ENCODE measurements around the gene LRRC18. TPM values are rescaled to one million over a fixed set of nuclear protein-coding genes. Genes with fewer than 3 reads are reported as not detected.

LRRC18 gene
- total and polyA plus RNA-seq, 2 of the 13 experiments (the other 11 are each of a cell fraction or from before 2014, with no cell fraction given): not detected

DNA sequence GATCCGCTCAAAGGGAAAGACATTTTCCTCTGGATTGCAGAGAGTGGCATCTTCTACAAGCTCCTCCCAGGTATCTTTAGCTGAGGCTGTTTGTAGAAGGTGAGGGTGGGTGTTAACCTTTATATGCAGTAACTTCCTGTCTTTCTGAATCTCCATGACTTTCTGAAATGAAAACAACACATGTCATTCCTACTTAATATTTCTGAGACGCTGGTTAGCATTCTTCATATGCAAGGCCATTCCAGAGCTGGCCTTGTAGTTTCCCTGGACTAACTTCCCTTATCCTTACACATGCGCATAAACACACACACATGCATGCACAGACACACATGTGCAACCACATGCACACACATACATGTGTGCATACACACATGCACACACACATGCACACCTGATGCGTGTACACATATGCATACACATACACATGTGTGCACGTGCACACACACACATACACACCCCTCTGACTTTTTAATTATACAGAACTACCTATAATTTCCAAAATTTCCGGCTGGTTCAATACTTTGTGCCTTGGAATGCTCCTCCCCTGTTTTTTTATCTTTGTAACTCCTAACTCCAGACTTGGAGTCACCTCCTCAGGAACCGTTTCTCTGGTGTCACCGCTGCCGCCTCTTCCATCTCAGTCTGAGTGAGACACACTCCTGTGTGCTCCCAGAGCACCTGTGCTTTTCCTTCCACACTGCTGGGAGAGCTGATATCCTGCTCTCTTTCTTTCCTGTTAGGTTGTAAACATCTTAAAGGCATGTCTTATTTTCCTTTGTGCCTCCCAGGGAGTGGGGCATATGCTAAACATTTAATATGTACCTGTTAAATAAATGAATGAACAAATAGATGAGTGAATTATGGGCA, 55.2 kb downstream of the LRRC18 start:
- H3K9ac ChIP-seq (ENCODE audit: insufficient read depth, low read depth, low read length): no peak overlapping the region
- CTCF ChIA-PET (ENCODE audit: low intra/inter-chr PET ratio, low total read pairs): no interaction called here
- BruUV-seq (replicated peaks): no TSS peak
- FAIRE-seq: no peak
- POLR2A ChIA-PET: no interaction called here
- no peak overlapping the region for H2AFZ ChIP-seq (ENCODE audit: low read length)
- intact Hi-C loops (cut with micrococcal nuclease; ENCODE audit: unreplicated experiment): no loop called here
- no peak overlapping the region for H3K27ac ChIP-seq (ENCODE audit: extremely low read length, insufficient read depth, low read length)
- TF ChIP-seq, protein P1, sequence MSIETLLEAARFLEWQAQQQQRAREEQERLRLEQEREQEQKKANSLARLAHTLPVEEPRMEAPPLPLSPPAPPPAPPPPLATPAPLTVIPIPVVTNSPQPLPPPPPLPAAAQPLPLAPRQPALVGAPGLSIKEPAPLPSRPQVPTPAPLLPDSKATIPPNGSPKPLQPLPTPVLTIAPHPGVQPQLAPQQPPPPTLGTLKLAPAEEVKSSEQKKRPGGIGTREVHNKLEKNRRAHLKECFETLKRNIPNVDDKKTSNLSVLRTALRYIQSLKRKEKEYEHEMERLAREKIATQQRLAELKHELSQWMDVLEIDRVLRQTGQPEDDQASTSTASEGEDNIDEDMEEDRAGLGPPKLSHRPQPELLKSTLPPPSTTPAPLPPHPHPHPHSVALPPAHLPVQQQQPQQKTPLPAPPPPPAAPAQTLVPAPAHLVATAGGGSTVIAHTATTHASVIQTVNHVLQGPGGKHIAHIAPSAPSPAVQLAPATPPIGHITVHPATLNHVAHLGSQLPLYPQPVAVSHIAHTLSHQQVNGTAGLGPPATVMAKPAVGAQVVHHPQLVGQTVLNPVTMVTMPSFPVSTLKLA (IDR thresholded peaks at IDR 0.05): peak; percentile 97
- TF ChIP-seq ZNF546 (CRISPR knock-in tag; conservative IDR thresholded peaks at IDR 0.05): no peak
- no peaks in the 10 kb centered on the region for H3K36me3 ChIP-seq (replicated peaks in 1 of 2; ENCODE audit: control insufficient read depth in 1 of 2, insufficient read depth in 2 of 2, low read length in 2 of 2)
- H3K27me3 ChIP-seq (ENCODE audit: control insufficient read depth in 1 of 2, insufficient read depth in 2 of 2, low read length in 2 of 2): no peaks in the 10 kb centered on the region; a peak in 1 of 5 replicates
- H3K4me1 ChIP-seq (ENCODE audit: insufficient read depth, low read length): no peaks in the 10 kb centered on the region
- WGBS (ENCODE audit: low lambda C conversion rate): 13% methylated on average over 9 of the region's 9 CpGs
- no peaks in the 10 kb centered on the region for H3K79me2 ChIP-seq (ENCODE audit: insufficient read depth, low read length)
- in situ Hi-C loops (cut with HindIII; ENCODE audit: extremely low pct_ligation_motif_present, low pct_unique_long_range_greater_than_20kb): loop anchor here (10.0 kb wide), 1 partner anchor 280 kb away; no protein-coding TSS in a partner anchor
- DNase-seq (ENCODE audit: low spot score): no peak
- H3K4me3 ChIP-seq (replicated peaks in 1 of 3; ENCODE audit: insufficient read depth in 1 of 3, low read depth in 2 of 3, low read length in 3 of 3): no peak overlapping the region
- no peak for ATAC-seq
- H3K4me2 ChIP-seq (ENCODE audit: low read depth, low read length): no peak overlapping the region
- no peaks in the 10 kb centered on the region for H4K20me1 ChIP-seq (ENCODE audit: insufficient read depth, low read length)
- no peaks in the 10 kb centered on the region for H3K9me3 ChIP-seq (ENCODE audit: low read length)

DNA sequence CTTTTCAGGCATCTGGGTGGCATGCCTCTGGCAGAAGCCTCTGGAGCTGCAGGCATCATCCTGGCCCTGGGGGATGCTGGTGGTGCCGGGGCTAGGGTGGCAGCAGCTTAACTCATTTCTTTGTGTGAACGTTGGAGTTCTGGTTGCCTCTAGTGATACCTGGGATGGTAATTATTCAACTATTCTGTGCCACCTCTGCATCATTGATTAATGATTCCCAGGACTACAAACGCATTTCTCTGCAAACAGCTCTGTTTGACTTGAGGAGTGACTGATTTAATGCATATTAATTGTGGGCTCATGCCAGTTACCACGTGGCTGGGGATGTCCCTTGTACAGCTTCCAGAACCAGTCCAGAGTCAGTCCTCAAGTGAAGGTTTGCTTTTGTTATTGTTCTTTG, 55.9 kb downstream of the LRRC18 start:
- ATAC-seq: no peak
- ChIA-PET POLR2A (no interaction called here), CTCF (ENCODE audit: low intra/inter-chr PET ratio, low total read pairs) (no interaction called here)
- no TSS peak for BruUV-seq (replicated peaks)
- Histone ChIP-seq H3K36me3 (replicated peaks in 1 of 2; ENCODE audit: control insufficient read depth in 1 of 2, insufficient read depth in 2 of 2, low read length in 2 of 2) (no peaks in the 10 kb centered on the region), H3K4me3 (replicated peaks in 1 of 3; ENCODE audit: insufficient read depth in 1 of 3, low read depth in 2 of 3, low read length in 3 of 3) (no peak overlapping the region), H3K4me2 (ENCODE audit: low read depth, low read length) (no peak overlapping the region), H2AFZ (ENCODE audit: low read length) (no peak overlapping the region), H3K27ac (ENCODE audit: extremely low read length, insufficient read depth, low read length) (no peak overlapping the region), H3K9me3 (ENCODE audit: low read length) (no peaks in the 10 kb centered on the region), H3K4me1 (ENCODE audit: insufficient read depth, low read length) (no peaks in the 10 kb centered on the region), H3K79me2 (ENCODE audit: insufficient read depth, low read length) (no peaks in the 10 kb centered on the region), H4K20me1 (ENCODE audit: insufficient read depth, low read length) (no peaks in the 10 kb centered on the region), H3K9ac (ENCODE audit: insufficient read depth, low read depth, low read length) (no peak overlapping the region), H3K27me3 (ENCODE audit: control insufficient read depth in 1 of 2, insufficient read depth in 2 of 2, low read length in 2 of 2) (no peaks in the 10 kb centered on the region; a peak in 1 of 5 replicates)
- TF ChIP-seq ZNF746 (CRISPR knock-in tag; IDR thresholded peaks at IDR 0.05) (no peak), ZNF263 (CRISPR knock-in tag; IDR thresholded peaks at IDR 0.05) (no peak), FOXA1 (IDR thresholded peaks at IDR 0.05) (no peak), FOXA1 (CRISPR knock-in tag; IDR thresholded peaks at IDR 0.05) (no peak)
- TF ChIP-seq, protein P2, sequence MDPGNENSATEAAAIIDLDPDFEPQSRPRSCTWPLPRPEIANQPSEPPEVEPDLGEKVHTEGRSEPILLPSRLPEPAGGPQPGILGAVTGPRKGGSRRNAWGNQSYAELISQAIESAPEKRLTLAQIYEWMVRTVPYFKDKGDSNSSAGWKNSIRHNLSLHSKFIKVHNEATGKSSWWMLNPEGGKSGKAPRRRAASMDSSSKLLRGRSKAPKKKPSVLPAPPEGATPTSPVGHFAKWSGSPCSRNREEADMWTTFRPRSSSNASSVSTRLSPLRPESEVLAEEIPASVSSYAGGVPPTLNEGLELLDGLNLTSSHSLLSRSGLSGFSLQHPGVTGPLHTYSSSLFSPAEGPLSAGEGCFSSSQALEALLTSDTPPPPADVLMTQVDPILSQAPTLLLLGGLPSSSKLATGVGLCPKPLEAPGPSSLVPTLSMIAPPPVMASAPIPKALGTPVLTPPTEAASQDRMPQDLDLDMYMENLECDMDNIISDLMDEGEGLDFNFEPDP (CRISPR knock-in tag; conservative IDR thresholded peaks at IDR 0.05): no peak
- TF ChIP-seq, protein P3, sequence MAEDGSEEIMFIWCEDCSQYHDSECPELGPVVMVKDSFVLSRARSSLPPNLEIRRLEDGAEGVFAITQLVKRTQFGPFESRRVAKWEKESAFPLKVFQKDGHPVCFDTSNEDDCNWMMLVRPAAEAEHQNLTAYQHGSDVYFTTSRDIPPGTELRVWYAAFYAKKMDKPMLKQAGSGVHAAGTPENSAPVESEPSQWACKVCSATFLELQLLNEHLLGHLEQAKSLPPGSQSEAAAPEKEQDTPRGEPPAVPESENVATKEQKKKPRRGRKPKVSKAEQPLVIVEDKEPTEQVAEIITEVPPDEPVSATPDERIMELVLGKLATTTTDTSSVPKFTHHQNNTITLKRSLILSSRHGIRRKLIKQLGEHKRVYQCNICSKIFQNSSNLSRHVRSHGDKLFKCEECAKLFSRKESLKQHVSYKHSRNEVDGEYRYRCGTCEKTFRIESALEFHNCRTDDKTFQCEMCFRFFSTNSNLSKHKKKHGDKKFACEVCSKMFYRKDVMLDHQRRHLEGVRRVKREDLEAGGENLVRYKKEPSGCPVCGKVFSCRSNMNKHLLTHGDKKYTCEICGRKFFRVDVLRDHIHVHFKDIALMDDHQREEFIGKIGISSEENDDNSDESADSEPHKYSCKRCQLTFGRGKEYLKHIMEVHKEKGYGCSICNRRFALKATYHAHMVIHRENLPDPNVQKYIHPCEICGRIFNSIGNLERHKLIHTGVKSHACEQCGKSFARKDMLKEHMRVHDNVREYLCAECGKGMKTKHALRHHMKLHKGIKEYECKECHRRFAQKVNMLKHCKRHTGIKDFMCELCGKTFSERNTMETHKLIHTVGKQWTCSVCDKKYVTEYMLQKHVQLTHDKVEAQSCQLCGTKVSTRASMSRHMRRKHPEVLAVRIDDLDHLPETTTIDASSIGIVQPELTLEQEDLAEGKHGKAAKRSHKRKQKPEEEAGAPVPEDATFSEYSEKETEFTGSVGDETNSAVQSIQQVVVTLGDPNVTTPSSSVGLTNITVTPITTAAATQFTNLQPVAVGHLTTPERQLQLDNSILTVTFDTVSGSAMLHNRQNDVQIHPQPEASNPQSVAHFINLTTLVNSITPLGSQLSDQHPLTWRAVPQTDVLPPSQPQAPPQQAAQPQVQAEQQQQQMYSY (CRISPR knock-in tag; IDR thresholded peaks at IDR 0.05): no peak
- TF ChIP-seq, protein P4, sequence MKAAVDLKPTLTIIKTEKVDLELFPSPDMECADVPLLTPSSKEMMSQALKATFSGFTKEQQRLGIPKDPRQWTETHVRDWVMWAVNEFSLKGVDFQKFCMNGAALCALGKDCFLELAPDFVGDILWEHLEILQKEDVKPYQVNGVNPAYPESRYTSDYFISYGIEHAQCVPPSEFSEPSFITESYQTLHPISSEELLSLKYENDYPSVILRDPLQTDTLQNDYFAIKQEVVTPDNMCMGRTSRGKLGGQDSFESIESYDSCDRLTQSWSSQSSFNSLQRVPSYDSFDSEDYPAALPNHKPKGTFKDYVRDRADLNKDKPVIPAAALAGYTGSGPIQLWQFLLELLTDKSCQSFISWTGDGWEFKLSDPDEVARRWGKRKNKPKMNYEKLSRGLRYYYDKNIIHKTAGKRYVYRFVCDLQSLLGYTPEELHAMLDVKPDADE (CRISPR knock-in tag; IDR thresholded peaks at IDR 0.05): no peak
- in situ Hi-C loops (cut with HindIII; ENCODE audit: extremely low pct_ligation_motif_present, low pct_unique_long_range_greater_than_20kb) (loop anchor here (10.0 kb wide), 1 partner anchor 281 kb away; no protein-coding TSS in a partner anchor), intact Hi-C loops (cut with micrococcal nuclease; ENCODE audit: unreplicated experiment) (no loop called here)
- no peak for FAIRE-seq
- no peak for DNase-seq (ENCODE audit: low spot score)
- WGBS (ENCODE audit: low lambda C conversion rate): 0% methylated on average over 2 of the region's 4 CpGs
